GM18526 (cell line): Measurements from ENCODE around the gene ELAC2.

ENCODE experiments used
- POLR2A ChIP-seq: IDR thresholded peaks from 3 replicates; pipeline ENCODE4 v1.6.1; 2011; ENCODE audit not compliant: insufficient read length; ENCODE audit errors: extremely low read depth

The ELAC2 gene

DNA sequence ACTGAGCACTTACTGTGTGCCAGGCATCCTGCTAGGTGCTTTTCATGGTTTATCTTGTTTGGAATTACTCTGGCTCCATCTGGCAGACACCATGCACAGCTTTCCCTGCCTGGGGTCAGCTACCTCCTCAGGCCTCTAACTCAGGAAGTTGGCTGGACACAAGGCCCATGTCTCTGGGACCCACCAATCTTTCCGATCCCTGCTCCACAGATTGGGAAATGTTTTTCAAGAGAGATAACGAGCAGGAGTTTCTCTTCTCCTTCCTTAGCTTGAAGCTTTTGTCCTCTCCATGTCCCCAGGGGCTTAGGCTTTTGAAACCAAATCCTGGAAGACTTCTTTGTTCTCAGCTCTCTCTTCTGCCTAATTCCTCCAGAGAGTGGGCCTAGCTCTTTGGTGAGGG, 11.5 kb upstream of the ELAC2 start:
- no peak for TF ChIP-seq POLR2A

DNA sequence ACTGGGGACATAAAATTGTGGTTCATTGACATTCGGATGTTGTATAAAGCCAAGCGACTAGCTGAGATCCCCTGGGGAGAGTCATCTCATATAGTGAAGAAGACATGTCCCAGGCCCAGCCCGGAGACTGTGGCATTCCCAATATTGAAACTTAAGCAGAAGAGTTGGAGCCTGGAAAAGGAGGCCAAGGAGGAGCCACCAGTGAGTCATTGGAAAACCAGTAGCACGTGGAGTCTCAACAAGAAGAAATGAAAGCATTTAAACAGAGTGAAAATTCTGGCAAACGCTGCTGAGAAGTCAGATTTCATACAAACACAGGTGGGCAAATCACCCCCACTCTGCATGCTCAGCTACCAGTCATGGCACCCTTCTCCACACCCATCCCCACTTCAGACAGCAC, 9.4 kb upstream of the ELAC2 start:
- no peak for TF ChIP-seq POLR2A

DNA sequence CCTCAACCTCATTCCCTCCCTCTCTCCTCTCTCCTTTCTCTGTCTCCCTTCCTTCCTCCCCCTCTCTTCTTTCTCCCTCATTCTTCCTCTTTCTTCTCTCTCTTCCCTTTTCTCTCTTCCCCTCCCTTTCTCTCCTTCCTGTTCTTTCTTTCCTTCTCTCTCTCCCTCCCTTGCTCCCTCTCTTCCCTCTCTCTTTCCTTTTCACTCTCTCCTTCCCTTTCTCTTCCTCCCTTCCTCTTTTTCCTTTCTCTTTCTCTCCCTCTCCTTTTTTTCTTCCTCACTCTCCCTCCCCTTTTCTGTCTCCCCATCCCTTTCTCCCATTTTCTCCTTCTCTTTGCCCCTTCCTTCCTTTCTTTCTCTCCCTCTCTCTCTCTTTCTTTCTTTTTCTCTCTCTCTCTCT, 7.9 kb upstream of the ELAC2 start:
- no peak for TF ChIP-seq POLR2A

DNA sequence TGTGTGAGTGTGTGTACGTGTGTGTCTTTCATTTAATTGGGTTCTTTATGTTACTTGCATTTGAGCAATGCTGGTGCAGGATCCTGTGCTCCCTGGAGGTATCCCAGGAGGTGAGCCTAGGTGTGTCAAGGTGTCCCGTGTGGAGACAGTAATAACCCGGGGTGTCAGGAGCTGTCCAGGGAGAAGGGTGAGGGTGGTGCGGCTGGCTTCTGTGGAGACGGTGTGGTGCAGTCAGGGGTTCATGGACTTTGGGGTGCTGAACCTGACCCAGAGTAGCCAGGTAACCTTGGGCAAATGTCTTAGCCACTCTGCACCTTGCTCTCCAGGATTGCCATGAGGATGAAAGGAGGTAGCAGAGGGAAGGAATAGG, 7.4 kb upstream of the ELAC2 start:
- TF ChIP-seq POLR2A, result no peak

DNA sequence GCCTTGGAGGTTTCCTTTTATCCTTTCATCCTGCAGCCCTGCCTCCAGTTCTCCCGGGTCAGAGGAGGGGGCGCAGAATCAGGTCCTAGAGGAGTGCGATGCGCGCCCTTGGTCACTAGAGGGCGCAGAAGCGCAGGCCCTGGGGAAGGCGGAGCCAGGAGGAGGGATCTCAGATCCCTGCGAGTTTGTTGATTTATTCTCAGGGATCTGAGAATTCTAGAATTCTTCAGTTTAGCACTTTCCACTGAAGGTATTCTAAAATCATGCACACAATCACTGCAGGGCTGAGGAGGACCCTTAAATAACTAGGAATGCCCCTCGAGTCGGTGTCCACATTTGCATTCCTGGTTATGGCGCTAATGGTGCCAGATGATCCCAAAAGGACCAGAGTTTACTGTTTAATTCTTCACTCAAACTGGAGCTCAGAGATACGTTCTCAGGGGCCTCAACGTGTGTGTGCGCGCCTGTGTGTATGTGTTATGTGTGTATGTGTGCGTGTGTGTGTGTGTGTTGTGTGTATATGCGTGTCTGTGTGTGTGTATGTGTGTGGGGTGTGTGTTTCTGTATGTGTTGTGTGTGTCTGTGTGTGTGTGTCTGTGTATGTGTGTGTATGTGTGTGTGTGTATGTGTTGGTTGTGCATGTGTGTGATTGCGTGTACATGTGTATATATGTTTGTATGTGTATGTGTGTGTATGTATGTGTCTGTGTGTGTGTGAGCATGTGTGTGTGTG, 6.9 kb upstream of the ELAC2 start:
- TF ChIP-seq POLR2A, result no peak

DNA sequence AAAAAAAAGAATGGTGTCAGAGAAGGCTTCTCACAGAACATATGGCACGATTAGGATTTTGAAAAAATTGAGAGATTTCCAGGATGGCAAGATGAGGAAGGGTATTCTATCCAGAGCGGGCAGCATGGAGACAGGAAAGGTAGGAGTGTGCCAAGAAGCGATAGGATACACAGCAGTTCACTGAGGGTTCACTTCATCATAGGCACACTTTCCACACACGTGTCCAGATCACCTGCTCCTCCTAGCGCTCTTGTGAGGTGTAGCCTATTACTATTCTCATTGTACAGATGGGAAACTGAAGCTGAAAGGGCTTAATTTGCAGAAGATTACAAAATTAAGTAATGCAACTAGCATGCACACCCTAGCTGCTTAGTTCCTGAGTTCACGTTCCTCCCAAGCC, 6.2 kb upstream of the ELAC2 start:
- TF ChIP-seq POLR2A, result no peak

DNA sequence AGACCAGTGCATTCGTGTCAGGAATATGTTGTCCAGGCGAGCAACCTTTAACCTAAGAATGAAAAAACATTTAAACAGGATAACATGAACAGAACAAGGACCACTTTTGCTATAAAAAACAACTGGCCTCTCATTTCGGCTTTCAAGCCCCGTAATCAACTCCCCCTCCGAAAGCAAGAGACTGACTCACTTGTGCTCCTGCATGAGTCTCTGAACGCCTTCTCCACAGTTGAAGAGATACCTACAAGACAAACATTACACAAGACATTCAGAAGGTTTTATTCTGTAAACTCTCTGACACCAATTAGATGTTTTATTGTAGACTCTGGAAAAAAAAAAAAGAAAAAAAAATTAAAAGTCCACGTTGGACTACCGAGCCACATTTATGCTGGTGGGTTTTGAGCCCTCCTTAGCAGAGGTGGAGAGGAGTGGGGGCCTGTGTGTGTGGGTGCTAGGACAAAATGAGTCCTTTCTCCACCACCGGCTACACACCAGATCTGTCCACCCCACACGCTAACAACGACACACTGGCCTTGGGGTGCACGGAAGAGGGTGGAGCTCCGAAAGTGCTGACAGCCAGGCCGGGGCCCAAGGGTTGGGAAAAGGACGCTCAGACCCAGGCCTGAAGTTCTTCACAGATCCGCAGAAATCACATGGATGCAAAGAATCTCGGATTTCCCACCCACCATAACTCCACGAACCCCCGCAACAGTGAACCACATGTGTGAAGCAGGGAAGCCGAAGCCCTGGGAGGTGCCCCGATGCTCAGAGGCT, 759 bp downstream of the ELAC2 start:
- TF ChIP-seq POLR2A, result no peak

DNA sequence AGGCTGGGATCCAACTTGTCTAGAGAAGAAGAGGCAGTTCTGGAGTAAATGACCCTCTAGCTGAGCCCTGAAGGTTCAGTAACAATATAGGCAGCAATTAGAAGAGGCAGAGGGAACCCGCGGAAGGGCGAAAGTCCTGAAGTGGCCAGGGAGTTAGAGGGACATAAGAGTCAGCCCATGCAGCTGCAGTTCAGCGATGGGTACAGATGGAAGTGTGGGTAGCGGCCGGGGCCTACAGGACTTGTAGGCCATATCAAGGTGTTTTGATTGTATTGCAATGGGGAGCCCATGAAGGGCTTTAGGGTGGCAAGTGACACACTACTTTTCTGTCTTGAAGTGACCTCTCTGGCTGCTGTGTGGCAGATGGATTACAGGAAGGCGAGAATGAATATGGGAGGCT, 3.0 kb downstream of the ELAC2 start:
- no peak for TF ChIP-seq POLR2A

DNA sequence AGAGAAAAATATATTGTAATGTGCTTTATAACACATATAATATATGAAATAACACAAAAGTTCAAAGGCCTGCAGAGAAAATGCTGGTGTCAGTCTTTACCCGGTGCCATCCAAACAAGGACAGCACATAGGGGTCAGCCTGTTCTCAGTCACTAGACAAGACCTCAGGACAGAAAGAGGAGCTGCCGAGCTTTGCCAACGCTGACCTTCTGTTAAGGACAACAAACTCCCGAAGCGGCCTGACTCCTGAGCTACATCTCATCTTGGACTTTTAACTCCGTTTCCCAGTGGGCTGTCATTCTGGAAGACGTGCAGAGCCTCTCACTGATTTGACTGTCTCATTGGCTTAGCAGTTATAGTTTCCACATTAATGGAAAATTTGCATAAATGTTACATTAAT, 6.9 kb downstream of the ELAC2 start:
- no peak for TF ChIP-seq POLR2A

DNA sequence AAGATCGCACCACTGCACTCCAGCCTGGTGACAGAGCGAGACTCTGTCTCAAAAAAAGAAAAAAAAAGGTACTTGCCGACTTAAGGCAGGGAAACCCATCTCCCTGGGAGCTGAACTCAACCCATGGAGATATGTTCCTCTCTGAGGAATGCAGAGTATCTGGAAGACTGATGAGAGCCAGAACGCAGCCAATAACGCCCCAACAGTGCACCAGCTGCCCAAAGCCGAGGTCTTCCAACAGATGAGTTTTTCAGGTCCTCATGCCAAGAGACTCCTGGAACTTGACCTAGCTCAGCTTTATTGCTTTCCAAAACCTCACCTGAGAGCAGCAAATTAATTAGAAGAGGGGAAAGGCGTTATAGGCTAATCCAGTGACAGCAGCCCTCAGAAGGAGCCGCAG, 9.4 kb downstream of the ELAC2 start:
- TF ChIP-seq POLR2A, result no peak

DNA sequence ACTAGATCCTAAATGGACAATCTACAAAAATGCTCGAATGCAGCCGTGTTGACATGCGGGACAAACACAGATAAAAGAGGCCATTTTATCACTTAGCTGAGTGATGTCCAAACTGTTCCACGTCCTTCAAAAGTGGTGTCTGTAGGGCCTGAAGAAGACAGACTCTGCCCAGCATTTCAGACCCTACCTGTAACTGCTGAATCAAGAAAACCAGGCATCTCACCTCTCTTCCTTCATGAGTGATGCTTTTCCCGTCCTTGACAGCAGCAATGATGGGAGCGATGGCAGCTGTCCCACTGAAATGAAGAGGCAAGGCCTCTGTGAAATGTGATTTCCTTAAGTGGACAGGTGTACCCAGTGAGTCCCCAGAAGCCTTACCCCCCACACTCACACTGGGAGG, 12.3 kb downstream of the ELAC2 start:
- no peak for TF ChIP-seq POLR2A

DNA sequence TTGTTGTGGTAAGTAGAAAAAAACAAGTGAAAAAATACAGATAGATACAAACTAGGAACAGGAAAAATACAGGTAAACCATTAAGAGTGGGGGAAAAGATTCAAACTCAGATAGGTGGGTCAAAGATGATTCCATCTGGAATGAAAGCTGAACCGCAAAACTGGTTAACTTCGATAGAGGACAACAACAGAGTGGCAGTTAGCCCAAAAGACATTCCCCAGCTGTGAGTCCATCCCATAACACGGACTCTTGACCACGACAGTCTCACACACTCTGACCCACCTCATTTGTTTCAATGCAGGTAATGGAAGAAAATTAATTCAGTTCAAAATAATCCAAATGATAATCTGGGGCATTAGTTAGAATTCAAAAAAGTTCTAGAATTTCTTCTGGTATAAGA, 13.5 kb downstream of the ELAC2 start:
- TF ChIP-seq POLR2A, result no peak

DNA sequence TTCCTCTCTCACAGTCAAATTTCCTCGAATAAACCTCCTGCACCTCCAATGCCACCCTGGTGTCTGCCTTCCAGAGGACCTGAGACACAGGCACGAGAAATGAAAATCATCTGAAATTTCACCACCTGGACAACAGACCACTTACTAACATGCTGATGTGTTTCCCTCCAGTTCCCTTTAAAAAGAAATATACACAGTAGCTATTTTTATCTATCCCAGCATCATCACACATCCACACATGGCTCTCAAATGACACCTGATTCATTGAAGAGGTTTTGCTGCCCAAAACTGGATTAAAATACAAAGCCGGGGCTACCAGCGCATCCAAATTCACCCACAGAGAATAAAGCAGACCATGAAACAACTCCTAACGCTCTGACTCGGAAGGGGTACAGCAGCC, 13.9 kb downstream of the ELAC2 start:
- TF ChIP-seq POLR2A, result no peak

DNA sequence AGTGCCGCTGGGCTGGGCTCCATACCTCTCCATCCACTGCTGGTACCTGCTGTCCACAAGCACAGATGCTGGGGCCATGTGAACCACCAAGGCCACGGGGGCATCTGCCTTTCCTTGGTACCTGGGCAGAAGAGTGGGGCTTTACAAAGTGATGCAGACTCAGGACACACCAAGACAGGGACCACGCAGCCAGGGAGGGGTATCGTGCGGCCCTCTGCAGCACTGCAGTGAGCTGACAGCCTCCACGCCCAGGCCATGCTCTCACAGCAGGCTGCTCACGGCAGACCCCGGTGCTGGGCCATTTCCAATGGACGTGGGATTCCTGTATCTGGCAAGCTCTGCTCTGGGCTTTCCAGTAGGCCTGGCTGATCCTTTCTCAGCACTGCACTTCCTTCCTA, 14.4 kb downstream of the ELAC2 start:
- TF ChIP-seq POLR2A, result no peak

DNA sequence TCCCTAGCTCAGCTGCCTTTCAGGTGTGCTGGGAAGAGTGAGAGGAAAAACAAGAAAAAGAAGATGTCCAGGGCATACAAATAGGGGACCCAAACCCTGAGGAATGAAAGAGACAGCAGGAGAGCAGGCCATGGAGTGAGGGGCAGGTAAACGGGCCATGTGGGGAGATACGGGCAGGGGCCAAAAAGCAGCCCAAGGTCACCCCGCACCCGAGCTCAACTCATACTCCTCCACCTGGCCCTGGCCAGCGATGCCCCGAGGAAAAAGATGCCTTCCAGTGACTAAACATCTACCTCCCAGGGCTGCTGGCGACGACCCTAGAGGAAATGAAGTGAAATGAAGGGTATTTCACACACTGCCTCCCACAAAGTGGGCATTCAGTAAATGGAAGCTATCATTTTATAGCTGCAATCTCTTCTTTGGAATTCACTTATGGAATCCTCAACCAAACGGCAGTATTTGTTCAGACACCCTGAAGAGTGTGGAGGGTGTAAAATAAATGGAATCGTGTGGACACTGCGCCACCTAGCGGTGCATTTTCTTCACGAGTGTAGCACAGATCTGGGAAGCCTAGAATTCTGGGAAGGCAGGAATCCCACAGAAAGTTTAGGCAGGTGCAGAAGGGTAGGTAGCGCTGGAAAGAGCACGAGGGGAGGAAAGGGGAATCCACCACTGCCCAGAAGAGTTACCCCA, 14.9 kb downstream of the ELAC2 start:
- no peak for TF ChIP-seq POLR2A

DNA sequence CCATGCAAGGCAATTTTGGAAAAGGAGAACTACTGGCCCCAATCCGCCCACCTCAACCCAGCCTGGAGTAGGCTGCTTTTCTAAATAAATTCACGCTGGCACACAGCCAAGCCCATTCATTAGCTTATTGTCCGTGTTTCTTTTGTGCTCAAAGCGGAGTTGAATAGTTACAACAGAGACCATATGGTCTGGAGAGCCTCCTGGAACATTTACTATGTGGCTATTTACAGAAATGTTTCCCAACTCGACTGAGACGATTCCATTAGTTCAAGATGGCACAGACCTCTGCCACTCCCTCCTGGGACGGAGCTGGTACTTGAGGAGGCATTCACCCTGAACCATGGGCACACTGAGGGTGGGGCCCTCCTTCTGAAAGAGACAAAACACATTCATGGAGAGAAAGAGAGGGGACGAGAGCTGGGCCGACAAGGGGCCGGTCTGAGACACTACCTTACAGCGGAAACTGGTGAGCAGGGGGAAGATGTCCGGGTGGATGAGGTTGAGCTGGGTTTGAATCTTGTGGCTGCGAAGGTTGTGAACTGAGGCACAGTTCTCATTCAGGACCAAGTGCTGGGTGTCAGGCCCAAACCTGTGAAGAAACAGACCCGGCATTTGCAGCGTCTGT, 15.7 kb downstream of the ELAC2 start:
- TF ChIP-seq POLR2A, result no peak

DNA sequence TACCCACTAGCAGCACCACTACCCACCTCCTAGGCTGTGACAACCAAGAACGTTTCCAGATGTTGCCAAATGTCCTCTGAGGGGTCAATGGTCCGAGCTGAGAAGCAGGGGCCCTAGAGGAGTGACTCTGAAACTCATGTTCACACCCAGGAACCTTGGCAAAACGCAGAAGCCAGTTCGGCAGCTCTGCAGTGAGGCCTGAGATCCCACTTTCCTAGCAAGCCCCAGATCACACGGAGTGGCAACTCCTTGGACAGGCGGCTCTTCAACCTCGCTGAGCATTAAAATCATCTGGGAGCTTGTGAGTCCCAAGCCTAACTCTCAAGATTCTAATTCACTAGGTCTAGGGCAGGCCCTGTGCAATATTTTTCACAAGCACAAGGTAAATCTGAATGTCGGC, 17.3 kb downstream of the ELAC2 start:
- no peak for TF ChIP-seq POLR2A

DNA sequence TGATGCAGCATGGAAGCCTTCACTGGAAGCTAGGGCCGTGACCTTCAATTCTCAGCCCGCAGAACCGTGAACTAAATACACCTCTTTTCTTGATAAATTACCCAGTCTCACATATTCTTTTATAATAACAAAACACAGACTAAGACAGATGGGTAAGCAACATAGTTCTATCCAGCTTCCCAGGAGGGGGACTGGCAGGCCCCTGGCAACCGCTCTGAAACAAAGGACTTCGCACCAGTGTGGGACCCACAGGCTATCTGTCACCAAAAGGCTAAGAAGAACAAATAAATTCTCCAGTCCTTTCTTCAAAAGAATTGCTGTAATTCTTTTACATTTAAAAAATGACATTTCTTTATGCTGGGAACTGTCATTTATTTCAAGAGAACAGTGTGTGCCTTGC, 19.0 kb downstream of the ELAC2 start:
- no peak for TF ChIP-seq POLR2A
